WTC11 (cell line): Measurements from ENCODE around the gene PPP1R12B. TPM values are rescaled to one million over a fixed set of nuclear protein-coding genes. Genes with fewer than 3 reads are reported as not detected.
"Not testable (repeated sequence)": the region's sequence is repeated elsewhere in the genome, so short reads cannot be mapped to it uniquely, and the experiment has no call there.

Source experiments
- ATAC-seq: fragments of 200-7000 bp; cut with Tn5 transposase; 2 replicates; pipeline ENCODE4 v1.10.0; 2021; ENCODE audit warnings: mild to moderate bottlenecking, moderate library complexity
- CTCF ChIA-PET: fragments of 300-600 bp; sonication (Branson Sonifier 250); formaldehyde crosslinking; loops from one replicate; lab custom pipeline; 2021; ENCODE audit warnings: antibody characterized with exemption; lab: Charles Lee
- POLR2A ChIA-PET: fragments of 350-600 bp; sonication (Branson Sonifier 250); formaldehyde crosslinking; loops from one replicate; lab custom pipeline; 2021; ENCODE audit warnings: antibody characterized with exemption; lab: Charles Lee
- DNase-seq: peaks from one replicate; pipeline ENCODE4 v3.0.0; 2021; ENCODE audit warnings: low spot score
- H3K27ac Mint-ChIP-seq: 2 replicates; pipeline ENCODE4 v1.8.0; 2021; ENCODE audit warnings: mixed read lengths
- H3K27me3 Mint-ChIP-seq: 2 replicates; pipeline ENCODE4 v1.8.0; 2021; ENCODE audit warnings: low read depth, mild to moderate bottlenecking, moderate library complexity, mixed read lengths
- H3K36me3 Mint-ChIP-seq: 2 replicates; pipeline ENCODE4 v1.8.0; 2021; ENCODE audit warnings: mixed read lengths
- H3K4me1 Mint-ChIP-seq: 2 replicates; pipeline ENCODE4 v1.8.0; 2022; ENCODE audit warnings: mixed read lengths
- H3K4me3 Mint-ChIP-seq: 2 replicates; pipeline ENCODE4 v1.8.0; 2021; ENCODE audit warnings: mild to moderate bottlenecking, moderate library complexity, mixed read lengths
- H3K9me3 Mint-ChIP-seq: 2 replicates; pipeline ENCODE4 v1.8.0; 2021; ENCODE audit warnings: mixed read lengths
- CREB1 ChIP-seq: sonication (generic); formaldehyde crosslinking; IDR thresholded peaks from 2 replicates; pipeline ENCODE4 v1.8.0; 2023; ENCODE audit warnings: mild to moderate bottlenecking, missing genetic modification reagents
- CREM ChIP-seq: sonication (generic); formaldehyde crosslinking; IDR thresholded peaks from 2 replicates; pipeline ENCODE4 v1.8.1; 2022; ENCODE audit warnings: mild to moderate bottlenecking, missing genetic modification reagents, moderate library complexity
- ESRRA ChIP-seq: sonication (generic); formaldehyde crosslinking; IDR thresholded peaks from 2 replicates; pipeline ENCODE4 v1.8.1; 2022; ENCODE audit warnings: mild to moderate bottlenecking, missing genetic modification reagents, borderline replicate concordance
- ETV6 ChIP-seq: sonication (generic); formaldehyde crosslinking; IDR thresholded peaks from 2 replicates; pipeline ENCODE4 v1.8.1; 2022; ENCODE audit warnings: mild to moderate bottlenecking, missing genetic modification reagents
- FOXJ3 ChIP-seq: sonication (generic); formaldehyde crosslinking; IDR thresholded peaks from 2 replicates; pipeline ENCODE4 v1.9.0; 2021; ENCODE audit warnings: missing genetic modification reagents, mild to moderate bottlenecking, borderline replicate concordance
- PRRX2 ChIP-seq: fragments of 250-450 bp; sonication (Bioruptor Pico); IDR thresholded peaks from 2 replicates; pipeline ENCODE4 v1.8.0; 2021; ENCODE audit warnings: mild to moderate bottlenecking
- SMAD3 ChIP-seq: sonication (generic); formaldehyde crosslinking; IDR thresholded peaks from 2 replicates; pipeline ENCODE4 v1.8.0; 2022; ENCODE audit warnings: missing genetic modification reagents, mild to moderate bottlenecking, borderline replicate concordance
- SOX15 ChIP-seq: fragments of 250-450 bp; sonication (Bioruptor Pico); IDR thresholded peaks from 2 replicates; pipeline ENCODE4 v1.9.0; 2021; ENCODE audit warnings: mild to moderate bottlenecking
- TCF7 ChIP-seq: sonication (generic); formaldehyde crosslinking; IDR thresholded peaks from 2 replicates; pipeline ENCODE4 v1.8.0; 2022; ENCODE audit warnings: mild to moderate bottlenecking, low read depth, missing genetic modification reagents, moderate library complexity
- ZNF232 ChIP-seq: sonication (generic); formaldehyde crosslinking; IDR thresholded peaks from 2 replicates; pipeline ENCODE4 v1.8.0; 2022; ENCODE audit warnings: mild to moderate bottlenecking, missing genetic modification reagents
- ZNF263 ChIP-seq: sonication (generic); formaldehyde crosslinking; IDR thresholded peaks from 2 replicates; pipeline ENCODE4 v1.8.1; 2022; ENCODE audit warnings: low read depth, mild to moderate bottlenecking, moderate library complexity, missing genetic modification reagents
- ZNF317 ChIP-seq: sonication (generic); formaldehyde crosslinking; IDR thresholded peaks from 2 replicates; pipeline ENCODE4 v1.8.1; 2023; ENCODE audit warnings: low read depth, mild to moderate bottlenecking, moderate library complexity, missing genetic modification reagents, borderline replicate concordance
- ZNF396 ChIP-seq: fragments of 250-450 bp; sonication (Bioruptor Pico); IDR thresholded peaks from 2 replicates; pipeline ENCODE4 v1.8.0; 2021; ENCODE audit warnings: mild to moderate bottlenecking, moderate library complexity, borderline replicate concordance
- ZNF423 ChIP-seq: fragments of 250-450 bp; sonication (Bioruptor Pico); IDR thresholded peaks from 2 replicates; pipeline ENCODE4 v2.1.2; 2022; ENCODE audit warnings: mild to moderate bottlenecking, moderate library complexity
- total RNA-seq: library from RNA; stranded (reverse); gene quantifications from 3 replicates; pipeline ENCODE4 v1.2.3, GENCODE V29; 2021
- TF ChIP-seq, protein P1 (sequence below): fragments of 250-450 bp; sonication (Bioruptor Pico); IDR thresholded peaks from 2 replicates; pipeline ENCODE4 v1.9.0; 2021; ENCODE audit warnings: mild to moderate bottlenecking, borderline replicate concordance
- TF ChIP-seq, protein P2 (sequence below): sonication (generic); formaldehyde crosslinking; IDR thresholded peaks from 2 replicates; pipeline ENCODE4 v1.8.1; 2022; ENCODE audit warnings: low read depth, missing genetic modification reagents, borderline replicate concordance
- TF ChIP-seq, protein P3 (sequence below): fragments of 250-450 bp; sonication (Bioruptor Pico); IDR thresholded peaks from 2 replicates; pipeline ENCODE4 v2.1.2; 2022; ENCODE audit warnings: mild to moderate bottlenecking, moderate library complexity
- TF ChIP-seq, protein P4 (sequence below): sonication (generic); formaldehyde crosslinking; IDR thresholded peaks from 2 replicates; pipeline ENCODE4 v1.8.1; 2022; ENCODE audit warnings: missing genetic modification reagents, borderline replicate concordance
- TF ChIP-seq, protein P5 (sequence below): sonication (generic); formaldehyde crosslinking; IDR thresholded peaks from 2 replicates; pipeline ENCODE4 v1.8.0; 2022; ENCODE audit warnings: mild to moderate bottlenecking, missing genetic modification reagents
- TF ChIP-seq, protein P6 (sequence below): sonication (generic); formaldehyde crosslinking; IDR thresholded peaks from 2 replicates; pipeline ENCODE4 v1.8.1; 2023; ENCODE audit warnings: mild to moderate bottlenecking, missing genetic modification reagents
- TF ChIP-seq, protein P7 (sequence below): sonication (generic); formaldehyde crosslinking; IDR thresholded peaks from 2 replicates; pipeline ENCODE4 v1.8.0; 2022; ENCODE audit warnings: mild to moderate bottlenecking, missing genetic modification reagents

Gene PPP1R12B
- total RNA-seq, 1 experiment from 2014 or later: 19.2 TPM

DNA sequence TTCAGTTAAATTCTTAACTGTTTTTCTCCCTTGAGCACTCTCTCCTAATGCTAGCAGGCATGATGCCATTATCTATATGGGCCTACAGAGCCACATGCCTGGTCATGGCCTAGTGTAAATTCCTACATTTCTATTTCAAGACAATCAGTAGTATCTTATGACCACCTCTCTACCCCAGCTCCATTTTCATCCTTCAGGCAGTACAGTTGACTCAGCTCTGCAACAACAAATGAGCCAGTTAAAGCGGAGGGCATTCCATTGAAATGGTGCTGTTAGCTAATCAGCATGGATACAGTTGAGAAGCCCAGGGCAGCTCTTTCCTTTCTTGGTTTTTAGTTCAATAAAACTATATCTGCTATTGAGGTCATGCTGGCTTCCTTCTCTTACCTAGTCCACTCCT is 150.0 kb downstream of the PPP1R12B start:
- POLR2A ChIA-PET: no interaction called here

DNA sequence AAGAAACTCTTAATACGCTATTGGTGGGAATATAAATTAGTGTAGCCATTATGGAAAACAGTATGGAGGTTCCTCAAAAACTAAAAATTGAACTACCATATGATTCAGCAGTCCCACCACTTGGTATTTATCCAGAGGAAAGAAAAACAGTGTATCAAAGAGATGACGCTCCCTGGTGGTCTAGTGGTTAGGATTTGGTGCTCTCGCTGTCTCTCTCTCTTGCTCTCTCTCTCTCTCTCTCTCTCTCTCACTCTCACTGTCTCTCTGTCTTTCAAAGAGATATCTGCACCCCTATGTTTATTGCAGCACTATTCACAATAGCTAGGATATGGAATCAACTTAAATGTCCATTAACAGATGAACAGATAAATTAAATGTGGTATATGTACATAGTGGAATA is 151.5 kb downstream of the PPP1R12B start:
- H3K9me3 Mint-ChIP-seq, H3K36me3 Mint-ChIP-seq, POLR2A ChIA-PET, H3K27me3 Mint-ChIP-seq, H3K4me1 Mint-ChIP-seq, ATAC-seq, H3K27ac Mint-ChIP-seq, H3K4me3 Mint-ChIP-seq, DNase-seq: not testable (repeated sequence)
- CTCF ChIA-PET: interaction anchor here (2.6 kb wide), 1 partner anchor 220 kb away, joined by 17 read pairs; no protein-coding TSS in a partner anchor

More for the DNA sequence above, 150.0 kb downstream of the PPP1R12B start:
- TF ChIP-seq ZNF396 (CRISPR knock-in tag): no peak
- TF ChIP-seq, protein P1, sequence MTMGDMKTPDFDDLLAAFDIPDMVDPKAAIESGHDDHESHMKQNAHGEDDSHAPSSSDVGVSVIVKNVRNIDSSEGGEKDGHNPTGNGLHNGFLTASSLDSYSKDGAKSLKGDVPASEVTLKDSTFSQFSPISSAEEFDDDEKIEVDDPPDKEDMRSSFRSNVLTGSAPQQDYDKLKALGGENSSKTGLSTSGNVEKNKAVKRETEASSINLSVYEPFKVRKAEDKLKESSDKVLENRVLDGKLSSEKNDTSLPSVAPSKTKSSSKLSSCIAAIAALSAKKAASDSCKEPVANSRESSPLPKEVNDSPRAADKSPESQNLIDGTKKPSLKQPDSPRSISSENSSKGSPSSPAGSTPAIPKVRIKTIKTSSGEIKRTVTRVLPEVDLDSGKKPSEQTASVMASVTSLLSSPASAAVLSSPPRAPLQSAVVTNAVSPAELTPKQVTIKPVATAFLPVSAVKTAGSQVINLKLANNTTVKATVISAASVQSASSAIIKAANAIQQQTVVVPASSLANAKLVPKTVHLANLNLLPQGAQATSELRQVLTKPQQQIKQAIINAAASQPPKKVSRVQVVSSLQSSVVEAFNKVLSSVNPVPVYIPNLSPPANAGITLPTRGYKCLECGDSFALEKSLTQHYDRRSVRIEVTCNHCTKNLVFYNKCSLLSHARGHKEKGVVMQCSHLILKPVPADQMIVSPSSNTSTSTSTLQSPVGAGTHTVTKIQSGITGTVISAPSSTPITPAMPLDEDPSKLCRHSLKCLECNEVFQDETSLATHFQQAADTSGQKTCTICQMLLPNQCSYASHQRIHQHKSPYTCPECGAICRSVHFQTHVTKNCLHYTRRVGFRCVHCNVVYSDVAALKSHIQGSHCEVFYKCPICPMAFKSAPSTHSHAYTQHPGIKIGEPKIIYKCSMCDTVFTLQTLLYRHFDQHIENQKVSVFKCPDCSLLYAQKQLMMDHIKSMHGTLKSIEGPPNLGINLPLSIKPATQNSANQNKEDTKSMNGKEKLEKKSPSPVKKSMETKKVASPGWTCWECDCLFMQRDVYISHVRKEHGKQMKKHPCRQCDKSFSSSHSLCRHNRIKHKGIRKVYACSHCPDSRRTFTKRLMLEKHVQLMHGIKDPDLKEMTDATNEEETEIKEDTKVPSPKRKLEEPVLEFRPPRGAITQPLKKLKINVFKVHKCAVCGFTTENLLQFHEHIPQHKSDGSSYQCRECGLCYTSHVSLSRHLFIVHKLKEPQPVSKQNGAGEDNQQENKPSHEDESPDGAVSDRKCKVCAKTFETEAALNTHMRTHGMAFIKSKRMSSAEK (CRISPR knock-in tag): no peak
- no peak for TF ChIP-seq ESRRA (CRISPR knock-in tag)
- TF ChIP-seq CREB1 (CRISPR knock-in tag): no peak
- TF ChIP-seq, protein P2, sequence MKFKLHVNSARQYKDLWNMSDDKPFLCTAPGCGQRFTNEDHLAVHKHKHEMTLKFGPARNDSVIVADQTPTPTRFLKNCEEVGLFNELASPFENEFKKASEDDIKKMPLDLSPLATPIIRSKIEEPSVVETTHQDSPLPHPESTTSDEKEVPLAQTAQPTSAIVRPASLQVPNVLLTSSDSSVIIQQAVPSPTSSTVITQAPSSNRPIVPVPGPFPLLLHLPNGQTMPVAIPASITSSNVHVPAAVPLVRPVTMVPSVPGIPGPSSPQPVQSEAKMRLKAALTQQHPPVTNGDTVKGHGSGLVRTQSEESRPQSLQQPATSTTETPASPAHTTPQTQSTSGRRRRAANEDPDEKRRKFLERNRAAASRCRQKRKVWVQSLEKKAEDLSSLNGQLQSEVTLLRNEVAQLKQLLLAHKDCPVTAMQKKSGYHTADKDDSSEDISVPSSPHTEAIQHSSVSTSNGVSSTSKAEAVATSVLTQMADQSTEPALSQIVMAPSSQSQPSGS (CRISPR knock-in tag): no peak
- TF ChIP-seq, protein P3, sequence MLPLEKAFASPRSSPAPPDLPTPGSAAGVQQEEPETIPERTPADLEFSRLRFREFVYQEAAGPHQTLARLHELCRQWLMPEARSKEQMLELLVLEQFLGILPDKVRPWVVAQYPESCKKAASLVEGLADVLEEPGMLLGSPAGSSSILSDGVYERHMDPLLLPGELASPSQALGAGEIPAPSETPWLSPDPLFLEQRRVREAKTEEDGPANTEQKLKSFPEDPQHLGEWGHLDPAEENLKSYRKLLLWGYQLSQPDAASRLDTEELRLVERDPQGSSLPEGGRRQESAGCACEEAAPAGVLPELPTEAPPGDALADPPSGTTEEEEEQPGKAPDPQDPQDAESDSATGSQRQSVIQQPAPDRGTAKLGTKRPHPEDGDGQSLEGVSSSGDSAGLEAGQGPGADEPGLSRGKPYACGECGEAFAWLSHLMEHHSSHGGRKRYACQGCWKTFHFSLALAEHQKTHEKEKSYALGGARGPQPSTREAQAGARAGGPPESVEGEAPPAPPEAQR: no peak
- TF ChIP-seq SOX15 (CRISPR knock-in tag): no peak
- no peak for TF ChIP-seq ZNF263 (CRISPR knock-in tag)
- no peak for TF ChIP-seq TCF7
- TF ChIP-seq, protein P4, sequence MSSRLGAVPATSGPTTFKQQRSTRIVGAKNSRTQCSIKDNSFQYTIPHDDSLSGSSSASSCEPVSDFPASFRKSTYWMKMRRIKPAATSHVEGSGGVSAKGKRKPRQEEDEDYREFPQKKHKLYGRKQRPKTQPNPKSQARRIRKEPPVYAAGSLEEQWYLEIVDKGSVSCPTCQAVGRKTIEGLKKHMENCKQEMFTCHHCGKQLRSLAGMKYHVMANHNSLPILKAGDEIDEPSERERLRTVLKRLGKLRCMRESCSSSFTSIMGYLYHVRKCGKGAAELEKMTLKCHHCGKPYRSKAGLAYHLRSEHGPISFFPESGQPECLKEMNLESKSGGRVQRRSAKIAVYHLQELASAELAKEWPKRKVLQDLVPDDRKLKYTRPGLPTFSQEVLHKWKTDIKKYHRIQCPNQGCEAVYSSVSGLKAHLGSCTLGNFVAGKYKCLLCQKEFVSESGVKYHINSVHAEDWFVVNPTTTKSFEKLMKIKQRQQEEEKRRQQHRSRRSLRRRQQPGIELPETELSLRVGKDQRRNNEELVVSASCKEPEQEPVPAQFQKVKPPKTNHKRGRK (CRISPR knock-in tag): no peak
- TF ChIP-seq, protein P5, sequence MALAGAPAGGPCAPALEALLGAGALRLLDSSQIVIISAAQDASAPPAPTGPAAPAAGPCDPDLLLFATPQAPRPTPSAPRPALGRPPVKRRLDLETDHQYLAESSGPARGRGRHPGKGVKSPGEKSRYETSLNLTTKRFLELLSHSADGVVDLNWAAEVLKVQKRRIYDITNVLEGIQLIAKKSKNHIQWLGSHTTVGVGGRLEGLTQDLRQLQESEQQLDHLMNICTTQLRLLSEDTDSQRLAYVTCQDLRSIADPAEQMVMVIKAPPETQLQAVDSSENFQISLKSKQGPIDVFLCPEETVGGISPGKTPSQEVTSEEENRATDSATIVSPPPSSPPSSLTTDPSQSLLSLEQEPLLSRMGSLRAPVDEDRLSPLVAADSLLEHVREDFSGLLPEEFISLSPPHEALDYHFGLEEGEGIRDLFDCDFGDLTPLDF (CRISPR knock-in tag): no peak
- Mint-ChIP-seq H3K9me3 (no peaks in the 10 kb centered on the region), H3K27ac (no peak overlapping the region), H3K36me3 (no peaks in the 10 kb centered on the region; the same call in 1 of the 2 replicates), H3K4me1 (no peaks in the 10 kb centered on the region), H3K27me3 (no peaks in the 10 kb centered on the region), H3K4me3 (no peak overlapping the region)
- CTCF ChIA-PET: interaction anchor here (1.3 kb wide), 1 partner anchor 221 kb away, joined by 5 read pairs; no protein-coding TSS in a partner anchor
- DNase-seq (no peak), ATAC-seq (peak; percentile 47)

DNA sequence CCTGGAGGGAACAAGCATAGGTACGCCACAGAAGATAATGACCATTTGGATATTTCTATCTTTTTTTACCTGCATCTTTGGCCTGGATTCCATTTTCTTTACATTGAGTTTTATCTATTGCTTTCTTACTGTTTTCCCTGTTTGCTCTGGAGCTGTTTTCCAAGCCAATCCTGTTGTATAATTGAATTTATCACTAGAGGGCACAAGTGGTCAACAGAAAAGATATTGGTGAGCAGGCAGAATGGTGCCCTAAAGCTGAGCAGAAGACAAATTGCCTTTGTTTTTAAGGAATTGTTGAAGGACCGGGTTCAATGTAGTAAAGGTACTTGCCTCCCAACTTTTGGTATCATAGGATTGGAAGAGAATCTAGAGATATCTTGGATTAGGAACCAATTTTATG is 152.8 kb downstream of the PPP1R12B start:
- Mint-ChIP-seq H3K4me1 (peaks cover 7% of the 10 kb centered on the region), H3K36me3 (no peaks in the 10 kb centered on the region), H3K9me3 (no peaks in the 10 kb centered on the region), H3K27me3 (no peaks in the 10 kb centered on the region), H3K4me3 (no peak overlapping the region), H3K27ac (0 out of 2 replicates have a peak overlapping the region, but pooled peaks have one; percentile 4)
- DNase-seq (no peak), ATAC-seq (peak; percentile 75)
- POLR2A ChIA-PET: no interaction called here
- CTCF ChIA-PET: interaction anchor here (0.6 to 2.6 kb wide), 26 partner anchors 28 to 224 kb away, joined by 3 to 17 read pairs (median 5); partner anchors contain the start of gene SYT2
- TF ChIP-seq CREM (CRISPR knock-in tag): no peak
- TF ChIP-seq ZNF423 (CRISPR knock-in tag): no peak
- no peak for TF ChIP-seq SMAD3 (CRISPR knock-in tag)
- TF ChIP-seq PRRX2: no peak
- TF ChIP-seq ETV6 (CRISPR knock-in tag): no peak
- TF ChIP-seq, protein P6, sequence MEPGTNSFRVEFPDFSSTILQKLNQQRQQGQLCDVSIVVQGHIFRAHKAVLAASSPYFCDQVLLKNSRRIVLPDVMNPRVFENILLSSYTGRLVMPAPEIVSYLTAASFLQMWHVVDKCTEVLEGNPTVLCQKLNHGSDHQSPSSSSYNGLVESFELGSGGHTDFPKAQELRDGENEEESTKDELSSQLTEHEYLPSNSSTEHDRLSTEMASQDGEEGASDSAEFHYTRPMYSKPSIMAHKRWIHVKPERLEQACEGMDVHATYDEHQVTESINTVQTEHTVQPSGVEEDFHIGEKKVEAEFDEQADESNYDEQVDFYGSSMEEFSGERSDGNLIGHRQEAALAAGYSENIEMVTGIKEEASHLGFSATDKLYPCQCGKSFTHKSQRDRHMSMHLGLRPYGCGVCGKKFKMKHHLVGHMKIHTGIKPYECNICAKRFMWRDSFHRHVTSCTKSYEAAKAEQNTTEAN (CRISPR knock-in tag): no peak
- no peak for TF ChIP-seq FOXJ3 (CRISPR knock-in tag)
- TF ChIP-seq, protein P7, sequence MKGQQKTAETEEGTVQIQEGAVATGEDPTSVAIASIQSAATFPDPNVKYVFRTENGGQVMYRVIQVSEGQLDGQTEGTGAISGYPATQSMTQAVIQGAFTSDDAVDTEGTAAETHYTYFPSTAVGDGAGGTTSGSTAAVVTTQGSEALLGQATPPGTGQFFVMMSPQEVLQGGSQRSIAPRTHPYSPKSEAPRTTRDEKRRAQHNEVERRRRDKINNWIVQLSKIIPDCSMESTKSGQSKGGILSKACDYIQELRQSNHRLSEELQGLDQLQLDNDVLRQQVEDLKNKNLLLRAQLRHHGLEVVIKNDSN (CRISPR knock-in tag): no peak
- no peak for TF ChIP-seq ZNF232 (CRISPR knock-in tag)
- no peak for TF ChIP-seq ZNF317
